H4 (cell line): ENCODE measurements around the gene NTRK3. TPM values are rescaled to one million over a fixed set of nuclear protein-coding genes. Genes with fewer than 3 reads are reported as not detected.
"Not testable (repeated sequence)": the region's sequence is repeated elsewhere in the genome, so short reads cannot be mapped to it uniquely, and the experiment has no call there.

Experiments
- DNase-seq: peaks from one replicate; pipeline ENCODE4 v3.0.0-alpha.2; 2015; ENCODE audit warnings: low spot score
- total RNA-seq: library from RNA; depleted of rRNA; stranded (reverse); fragments of >200 nt; shearing (Covaris generic); gene quantifications from 2 replicates; pipeline ENCODE4 v1.2.3, GENCODE V29; 2014

The NTRK3 gene
- total RNA-seq, 1 experiment from 2014 or later: 0.04 TPM

DNA sequence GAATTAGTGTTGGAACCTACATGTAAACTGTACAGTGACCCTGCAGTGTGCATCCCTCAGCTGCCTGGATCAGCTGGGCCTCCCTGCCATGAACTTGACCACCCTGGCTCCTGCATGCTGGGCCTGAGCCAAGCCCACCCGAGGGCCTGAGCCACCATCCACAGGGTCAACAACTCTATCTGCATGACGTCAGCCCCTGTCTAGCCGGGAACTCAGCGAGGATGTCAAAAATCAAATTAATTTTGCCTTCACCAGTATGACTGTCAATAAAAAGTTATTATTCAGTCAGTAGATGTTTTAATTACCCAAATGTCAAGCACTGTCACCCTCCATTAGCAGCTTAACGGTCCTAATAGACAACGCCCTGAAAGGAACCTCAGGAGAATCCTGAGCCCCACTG, 181.4 kb downstream of the NTRK3 start:
- no peak for DNase-seq

DNA sequence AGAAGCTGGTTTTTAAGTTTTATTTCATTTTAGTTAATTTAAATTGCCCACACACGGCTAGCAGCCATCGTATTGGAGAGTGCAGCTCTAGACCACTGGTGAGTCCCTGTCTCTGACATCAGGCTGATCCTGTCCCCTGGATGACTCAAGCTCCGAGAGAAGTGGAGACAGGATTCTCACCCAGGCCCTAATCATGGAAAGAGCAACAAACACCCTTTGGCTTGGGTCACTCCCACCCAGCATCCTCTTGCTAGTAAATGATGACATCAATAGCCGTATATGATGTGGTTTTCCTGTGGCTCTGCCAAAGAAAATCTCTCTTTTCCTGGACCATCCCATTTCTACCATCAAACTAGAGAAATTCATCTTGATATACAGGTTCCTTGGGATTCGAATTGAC, 182.2 kb downstream of the NTRK3 start:
- no peak for DNase-seq

DNA sequence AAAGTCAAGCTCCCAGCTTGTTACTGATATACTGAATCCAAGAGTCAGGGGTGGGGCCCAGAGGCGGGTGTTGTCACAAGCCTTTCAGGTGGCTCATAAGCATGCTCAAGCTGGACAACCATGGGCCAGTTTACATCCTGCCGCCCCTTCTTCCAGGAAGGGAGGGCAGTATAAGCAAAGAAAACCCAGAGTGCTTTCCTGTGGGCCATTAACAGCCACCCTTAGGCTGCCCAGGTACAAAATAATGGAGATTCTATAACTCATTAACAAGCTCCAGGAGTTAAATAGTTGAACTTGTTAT, 183.2 kb downstream of the NTRK3 start:
- no peak for DNase-seq

DNA sequence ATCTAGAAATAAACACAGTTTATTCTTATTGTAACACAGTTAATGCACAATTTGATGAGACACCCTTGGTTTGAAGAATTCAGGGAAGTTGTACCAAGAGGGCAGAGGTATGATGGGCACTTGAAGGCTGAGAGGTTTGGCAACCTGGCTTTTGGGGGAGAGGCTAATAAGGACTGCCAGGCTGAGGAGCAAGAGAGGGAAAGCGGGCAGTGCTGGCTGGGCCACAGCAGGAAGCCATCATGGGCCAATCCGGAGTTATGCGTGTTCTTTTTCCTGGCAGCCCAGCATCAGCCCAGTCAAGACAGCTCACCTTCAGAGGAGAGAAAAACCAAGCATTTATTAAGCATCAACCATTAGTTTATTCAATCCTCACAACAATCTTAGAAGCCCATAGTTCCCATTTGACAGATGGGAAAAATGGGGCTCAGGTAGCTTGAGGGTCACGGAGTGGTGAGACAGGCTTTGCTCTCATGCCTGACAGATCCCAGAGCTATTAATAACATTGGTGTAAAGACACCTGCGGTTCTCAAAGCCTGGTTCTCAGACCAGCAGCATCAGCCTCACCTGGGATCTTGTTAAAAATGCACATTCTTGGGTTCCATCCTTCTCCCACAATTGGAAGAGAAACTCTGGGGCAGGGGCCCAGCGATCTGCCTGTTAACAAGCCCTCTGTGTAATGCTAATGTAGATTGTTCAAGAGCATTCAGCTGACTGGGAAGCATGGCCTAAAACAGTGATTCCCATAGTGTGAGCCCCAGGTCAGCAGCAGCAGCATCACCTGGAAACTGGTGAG, 183.7 kb downstream of the NTRK3 start:
- DNase-seq: no peak

DNA sequence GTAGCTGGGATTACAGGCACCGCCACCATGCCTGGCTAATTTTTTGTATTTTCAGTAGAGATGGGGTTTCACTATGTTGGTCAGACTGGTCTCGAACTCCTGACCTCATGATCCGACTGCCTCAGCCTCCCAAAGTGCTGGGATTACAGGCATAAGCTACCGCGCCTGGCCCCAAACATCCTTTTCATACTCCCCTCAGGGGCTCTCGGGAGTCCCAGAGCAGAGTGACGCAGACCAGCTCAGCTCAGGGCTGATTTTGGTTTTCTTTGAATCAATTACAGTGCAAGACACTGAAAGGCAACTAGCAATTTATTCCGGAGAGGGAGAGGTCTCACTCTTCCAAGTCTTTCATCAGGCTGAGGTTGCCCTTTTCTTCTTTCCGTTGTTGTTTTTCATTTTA, 184.4 kb downstream of the NTRK3 start:
- DNase-seq: not testable (repeated sequence)

DNA sequence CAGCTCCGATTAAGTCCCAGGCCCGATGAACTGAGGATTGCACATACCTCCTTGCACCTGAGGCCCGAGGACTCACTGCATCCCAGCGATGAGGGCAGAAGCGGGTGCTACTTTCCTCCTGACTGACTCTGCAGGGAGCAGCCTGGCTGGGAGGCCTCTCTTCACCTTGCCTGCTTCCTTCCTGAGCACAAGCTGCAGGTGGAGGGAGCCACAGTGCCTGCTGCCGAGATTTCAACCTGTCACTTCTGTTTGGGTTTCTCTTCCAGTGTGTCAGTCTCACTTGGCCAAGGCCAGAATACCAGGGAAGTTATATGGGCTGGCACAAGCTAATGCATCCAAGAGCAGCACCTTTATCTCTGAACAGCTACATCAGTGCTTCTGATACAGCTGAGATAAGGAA, 185.4 kb downstream of the NTRK3 start:
- no peak for DNase-seq

DNA sequence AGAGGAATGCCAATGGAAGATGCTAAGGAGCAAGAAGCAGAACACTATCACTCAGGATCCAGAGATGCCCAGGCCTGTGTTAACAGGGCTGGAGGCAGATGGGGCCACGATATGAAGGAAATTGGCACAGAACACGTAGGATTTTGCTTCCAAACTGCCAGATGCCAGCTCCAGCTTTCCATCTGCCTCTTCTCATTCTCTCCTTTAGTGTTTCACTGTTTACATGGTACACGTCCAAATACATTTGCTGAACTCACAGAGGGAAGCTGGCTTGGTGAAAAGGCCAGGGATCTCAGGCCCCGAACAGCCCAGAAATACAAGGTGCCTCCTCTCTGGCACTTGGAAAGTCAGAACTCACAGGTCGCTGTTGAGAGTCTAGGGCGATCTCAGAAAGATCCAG, 187.0 kb downstream of the NTRK3 start:
- DNase-seq: no peak

DNA sequence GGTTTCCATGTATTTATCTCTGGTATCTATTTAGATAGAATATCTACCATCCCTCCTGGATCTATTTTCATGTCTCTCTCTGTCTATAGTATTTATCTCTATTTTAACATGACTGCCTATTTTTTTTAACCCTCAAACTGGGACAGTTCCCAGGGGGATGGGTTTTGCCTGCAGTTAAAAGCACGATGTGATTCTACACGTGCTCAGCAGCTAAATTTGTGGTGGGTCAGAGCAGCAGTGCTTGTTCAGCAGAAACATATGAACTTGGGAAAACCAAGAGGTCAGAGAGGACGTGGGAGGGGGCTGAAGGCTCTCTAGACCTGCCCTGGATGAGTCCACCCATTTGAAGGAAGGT, 189.2 kb downstream of the NTRK3 start:
- no peak for DNase-seq

DNA sequence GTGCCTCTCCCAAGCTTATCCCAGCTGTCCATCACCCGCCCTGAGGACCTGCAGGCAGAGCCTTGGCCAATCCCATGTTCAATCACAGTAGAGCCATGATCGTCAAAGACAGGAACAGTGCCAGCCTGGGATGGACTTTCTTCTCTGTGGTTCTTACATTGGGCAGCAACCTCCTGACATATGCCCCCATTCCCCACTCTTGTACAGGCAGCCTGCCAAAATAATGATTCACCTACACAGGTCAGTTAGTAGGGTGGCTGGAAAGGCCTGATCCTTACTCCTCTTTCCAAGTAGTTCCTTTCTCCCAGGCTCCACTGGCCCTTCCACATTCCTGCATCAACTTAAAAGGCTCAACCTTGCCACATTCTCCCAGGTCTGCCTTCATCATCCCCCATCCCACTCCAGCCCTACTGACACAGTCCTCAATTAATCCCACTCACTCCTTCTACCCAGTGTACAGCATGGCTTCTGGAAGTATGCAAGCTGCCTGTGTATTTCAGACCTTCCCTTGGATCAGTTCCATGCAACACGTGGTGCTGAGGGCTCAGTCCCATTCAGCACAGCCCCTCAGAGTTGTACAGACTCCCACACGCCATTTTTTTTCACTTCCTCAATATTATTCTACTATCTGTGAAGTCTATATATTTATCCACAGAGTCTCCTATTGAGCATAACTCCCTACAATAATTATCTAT, 189.8 kb downstream of the NTRK3 start:
- no peak for DNase-seq

DNA sequence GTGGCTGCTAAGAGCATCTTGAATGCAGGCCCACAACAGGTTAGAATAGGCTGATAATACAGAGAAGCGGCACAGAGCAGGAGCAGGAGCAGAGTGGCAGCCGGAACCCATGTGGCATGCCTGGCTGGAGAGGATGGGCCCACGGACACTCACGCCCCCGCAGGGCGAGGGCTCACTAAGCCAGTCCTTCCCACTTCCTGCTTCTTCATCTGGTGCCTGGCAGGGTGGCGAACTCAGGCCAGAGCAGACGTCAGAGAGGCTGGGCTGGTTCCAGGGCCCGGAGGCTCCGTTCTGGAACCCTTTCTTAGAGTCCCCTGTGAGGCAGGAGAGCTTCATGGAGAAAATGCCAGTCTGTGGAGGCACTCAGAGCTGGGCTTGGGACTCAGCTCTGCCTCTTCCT, 195.1 kb downstream of the NTRK3 start:
- DNase-seq: no peak

DNA sequence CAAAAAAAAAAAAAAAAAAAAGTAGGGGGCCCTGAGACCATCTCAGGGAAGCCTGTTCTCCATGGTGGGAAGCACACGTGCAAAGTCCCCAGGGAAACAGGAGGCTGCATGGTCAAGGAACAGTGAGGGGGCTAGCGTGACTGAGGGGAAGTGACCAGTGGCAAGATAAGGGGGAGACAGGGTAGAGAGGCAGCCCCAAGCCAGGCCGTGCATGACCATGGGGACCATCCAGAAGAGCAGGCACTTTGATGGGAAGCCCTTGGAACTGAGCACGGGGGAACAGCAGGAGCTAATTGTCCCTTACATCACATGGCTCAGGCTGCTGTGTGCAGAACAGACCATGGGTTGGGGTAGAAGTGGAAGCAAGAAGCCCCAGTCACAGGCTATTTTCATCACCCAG, 196.2 kb downstream of the NTRK3 start:
- DNase-seq: no peak

DNA sequence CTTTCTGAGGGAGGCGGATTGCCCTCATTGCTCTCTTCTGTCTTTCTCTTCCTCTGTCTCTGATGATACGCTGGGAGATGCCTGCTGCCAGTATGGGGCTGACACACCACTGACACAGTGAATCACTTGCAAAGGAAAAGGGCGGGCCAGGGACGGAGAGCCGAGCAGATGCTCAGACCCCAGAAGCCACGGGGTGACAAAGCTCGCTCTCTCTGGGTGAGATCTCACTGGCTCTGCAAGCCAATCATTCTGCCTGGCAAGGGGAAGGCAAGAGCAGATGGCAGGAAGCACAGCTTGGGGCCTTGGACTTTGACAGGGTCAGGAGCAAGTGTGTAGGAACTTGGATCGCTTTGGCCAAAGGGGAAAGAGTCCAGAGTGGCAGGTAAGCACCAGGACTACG, 198.7 kb downstream of the NTRK3 start:
- no peak for DNase-seq

DNA sequence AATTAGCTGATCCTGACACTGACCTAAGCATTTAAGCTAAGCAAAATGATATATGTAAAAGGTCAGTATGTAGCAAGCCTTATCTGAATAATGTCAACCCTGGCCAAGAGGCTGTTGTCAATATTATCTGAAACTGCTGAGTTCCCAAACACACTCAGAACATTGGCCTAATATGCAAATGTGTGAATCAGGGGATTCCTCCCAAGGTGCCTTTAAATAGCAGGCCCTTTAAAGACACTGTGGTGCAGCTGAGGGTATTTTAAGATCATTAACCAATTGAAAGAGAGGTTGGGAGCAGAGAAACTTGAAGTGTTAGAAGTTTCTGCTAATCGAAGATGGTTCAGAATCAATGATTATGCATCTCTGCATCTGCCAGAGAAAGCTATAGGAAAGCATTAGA, 207.0 kb downstream of the NTRK3 start:
- DNase-seq: no peak

DNA sequence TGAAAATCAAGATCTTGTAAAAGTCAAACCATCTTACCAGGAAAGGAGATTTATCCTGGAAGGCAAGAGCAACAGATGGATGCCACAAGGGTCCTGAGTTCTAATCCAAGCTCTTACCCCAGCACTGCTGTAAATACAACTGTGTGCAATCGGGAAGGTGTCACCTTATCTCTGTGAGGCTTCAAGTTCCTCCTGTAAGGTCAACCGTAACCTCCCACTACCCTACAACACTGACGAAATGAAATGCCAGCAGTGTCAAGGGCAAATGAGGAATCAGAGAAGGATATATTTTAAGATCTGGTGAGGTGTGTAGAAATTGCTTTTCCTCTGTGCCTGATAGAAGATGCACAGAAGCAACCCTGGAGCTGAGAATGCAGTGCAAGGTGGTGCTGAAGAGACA, 207.8 kb downstream of the NTRK3 start:
- no peak for DNase-seq

DNA sequence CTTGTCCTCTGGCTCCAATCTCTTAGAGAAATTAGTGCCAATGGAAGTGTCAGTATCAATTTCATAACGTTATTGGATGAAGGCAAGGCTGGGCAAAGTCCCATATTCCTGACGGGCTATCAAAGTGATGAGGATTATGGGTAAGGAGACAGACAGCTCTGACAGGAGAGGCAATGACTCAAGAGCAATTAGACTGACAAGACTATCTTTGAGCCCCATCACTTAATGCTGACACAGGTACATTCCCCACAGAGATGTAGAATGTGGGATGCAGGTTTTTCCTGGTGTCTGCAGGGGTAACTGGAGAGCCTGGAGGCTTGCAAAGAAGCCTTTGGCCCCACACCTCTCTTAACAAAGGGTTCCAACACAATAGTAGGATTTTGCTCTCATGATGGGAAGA, 208.3 kb downstream of the NTRK3 start:
- DNase-seq: no peak

DNA sequence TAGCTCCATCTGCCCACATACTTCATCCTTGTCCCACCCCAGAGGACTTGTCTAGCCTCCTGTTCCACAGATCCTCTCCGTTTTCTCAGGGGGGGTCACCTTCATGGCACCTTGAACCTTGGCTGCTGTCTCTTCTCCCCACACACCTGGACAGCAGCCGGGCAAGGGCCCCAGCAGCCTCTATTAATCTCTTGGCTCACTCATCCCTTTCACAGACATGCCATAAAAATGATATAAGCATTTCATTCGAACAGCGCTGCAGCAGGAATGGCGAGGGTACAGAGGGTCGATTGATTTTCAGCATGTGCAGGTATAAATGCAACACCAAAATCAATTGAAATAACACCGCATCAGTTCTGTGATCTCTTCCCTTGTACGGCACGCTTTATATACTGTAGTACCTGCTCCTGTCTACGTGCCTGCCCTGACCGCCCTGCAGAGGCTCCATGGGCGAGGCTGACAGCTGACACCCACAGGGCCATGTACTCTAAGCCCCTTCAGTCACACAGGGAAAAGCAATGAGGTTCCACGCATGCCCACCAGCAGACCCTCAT, 209.9 kb downstream of the NTRK3 start:
- no peak for DNase-seq

DNA sequence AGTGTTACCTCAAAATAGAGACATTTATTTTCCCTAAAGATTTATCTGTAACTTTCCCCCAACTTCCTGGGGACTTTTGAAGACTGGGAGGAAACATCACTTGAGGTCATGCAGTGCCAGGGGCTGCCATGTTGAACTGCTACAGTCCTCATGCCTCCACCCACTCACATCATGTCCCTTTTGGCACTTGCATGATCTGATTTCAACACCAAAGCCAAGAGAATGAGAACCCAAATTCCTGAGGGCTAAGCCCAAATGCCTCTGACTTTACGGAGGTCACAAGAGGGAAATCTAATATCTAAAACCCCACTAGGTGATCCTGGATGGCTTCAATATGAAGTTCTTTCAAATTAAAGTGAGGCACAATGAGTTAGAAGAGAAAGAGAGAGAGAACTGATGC, 213.1 kb downstream of the NTRK3 start:
- no peak for DNase-seq

DNA sequence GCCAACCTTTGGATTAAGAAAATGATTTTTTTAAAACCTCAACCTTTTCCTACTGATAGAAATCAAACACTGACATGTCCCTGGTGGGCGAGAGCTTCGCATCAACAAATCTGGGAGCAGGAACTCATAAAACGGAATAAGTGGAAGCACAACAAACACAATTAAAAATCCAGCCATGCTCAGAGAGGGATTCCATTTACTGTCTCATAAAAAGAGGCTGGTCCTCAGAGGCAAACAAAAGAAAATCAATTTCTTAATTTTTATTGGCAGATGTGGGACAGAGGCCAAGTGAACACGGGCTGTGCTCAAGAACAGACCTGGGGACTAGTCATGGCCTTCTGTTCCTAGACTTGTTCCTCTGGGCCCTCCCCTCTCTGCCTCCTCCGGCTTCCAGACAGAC, 214.5 kb downstream of the NTRK3 start:
- DNase-seq: no peak

DNA sequence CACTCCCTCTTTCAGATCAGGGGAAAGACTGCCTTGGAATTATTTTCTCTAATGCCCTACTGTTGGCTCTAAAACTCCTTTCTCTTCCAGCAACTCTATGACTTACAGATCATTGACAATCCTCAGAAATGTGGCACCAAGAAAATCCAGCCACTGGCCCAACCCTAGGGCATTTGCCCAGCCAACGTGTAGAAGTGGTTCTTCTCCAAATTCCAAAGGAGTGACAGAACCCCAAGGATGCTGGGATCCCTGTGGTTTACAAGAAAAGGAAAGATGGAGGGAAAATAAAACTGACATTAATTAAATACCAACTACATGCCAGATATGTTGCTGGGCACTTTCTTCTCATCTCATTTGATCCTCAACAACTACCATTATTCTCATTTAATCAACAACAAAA, 216.0 kb downstream of the NTRK3 start:
- no peak for DNase-seq

DNA sequence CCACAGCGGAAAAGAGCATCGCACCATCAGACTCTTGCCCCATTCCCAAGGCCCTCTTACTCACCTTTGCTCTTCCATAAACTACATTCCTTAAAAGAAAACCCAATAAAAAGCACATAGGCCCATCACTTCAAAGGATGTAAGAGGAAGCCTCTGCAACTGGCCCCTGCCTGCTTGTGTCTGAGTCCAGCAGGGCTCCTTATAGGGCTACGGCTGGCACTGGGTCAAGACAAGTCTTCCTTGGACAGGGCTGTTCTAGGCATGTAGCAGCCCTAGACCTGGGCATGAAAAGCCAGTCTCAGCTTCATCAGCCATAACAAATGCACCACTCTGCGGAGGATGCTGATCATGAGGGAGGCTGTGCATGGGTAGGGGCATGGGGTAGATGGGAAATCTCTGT, 218.3 kb downstream of the NTRK3 start:
- no peak for DNase-seq

DNA sequence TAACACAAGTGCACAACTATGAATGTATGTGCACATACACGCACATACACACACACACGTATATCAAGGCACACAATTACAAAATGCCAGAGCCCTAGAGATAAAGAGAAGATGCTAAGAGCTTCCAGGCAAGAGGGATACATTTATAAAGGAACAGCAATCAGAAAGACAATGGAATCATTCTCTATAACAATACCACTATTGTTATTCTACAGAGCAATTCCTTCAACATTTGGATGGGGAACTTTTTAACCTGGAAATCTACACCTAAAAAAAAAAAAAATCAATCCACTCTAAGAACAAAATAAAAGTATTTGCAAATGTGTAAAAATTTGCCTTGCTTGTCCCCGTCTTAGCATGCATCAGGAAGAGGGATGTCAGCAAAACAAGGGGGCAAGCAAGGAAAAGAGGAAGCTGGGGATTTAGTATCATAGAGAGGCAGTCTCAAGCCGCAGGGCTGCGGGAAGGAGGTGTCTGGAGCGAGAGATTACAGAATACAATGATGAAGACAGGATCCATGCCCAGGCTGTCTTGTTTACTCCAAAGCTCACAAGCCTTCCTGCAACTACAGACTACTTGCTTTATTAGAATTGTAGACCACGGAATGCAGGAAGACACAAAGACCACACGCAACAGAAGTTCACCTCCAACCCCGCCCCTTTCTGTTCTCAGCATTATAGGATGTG, 220.2 kb downstream of the NTRK3 start:
- no peak for DNase-seq

DNA sequence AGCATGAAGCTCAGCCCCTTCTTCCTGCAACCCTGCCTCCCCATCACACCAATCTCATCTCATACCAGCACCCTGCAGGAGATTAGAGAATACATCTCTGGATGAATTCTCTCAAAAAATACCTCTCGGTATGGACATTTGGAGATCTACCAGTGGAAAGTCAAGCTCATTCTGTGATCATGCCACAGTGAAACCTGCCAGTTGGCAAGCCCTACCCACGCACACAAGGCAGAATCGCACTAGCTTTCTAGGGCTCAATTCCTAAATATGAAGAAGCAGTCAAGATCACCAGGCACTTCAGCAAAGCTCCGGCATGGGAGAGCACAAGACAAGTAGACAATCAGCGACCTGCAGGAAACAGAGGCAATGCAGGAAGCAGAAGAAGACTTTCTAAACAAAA, 221.2 kb downstream of the NTRK3 start:
- no peak for DNase-seq

DNA sequence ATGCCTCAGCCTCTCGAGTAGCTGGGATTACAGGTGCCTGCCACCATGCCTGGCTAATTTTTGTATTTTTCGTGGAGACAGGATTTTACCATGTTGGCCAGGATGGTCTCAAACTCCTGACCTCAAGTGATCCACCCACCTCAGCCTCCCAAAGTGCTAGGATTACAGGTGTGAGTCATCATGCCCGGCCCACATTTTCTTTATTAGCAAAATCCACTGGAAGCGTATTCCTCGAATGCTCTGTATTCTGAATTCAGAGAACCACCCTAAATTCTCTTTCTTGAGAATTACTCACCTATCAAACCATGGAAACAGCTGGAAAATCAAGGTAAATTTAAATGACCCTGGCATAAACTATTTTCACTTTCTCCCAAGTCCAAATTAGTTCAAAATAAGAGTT, 223.1 kb downstream of the NTRK3 start:
- DNase-seq: not testable (repeated sequence)
